NCI-H1105 (cell line): ENCODE results near the gene SCFD2.
"Not testable (repeated sequence)": the region's sequence is repeated elsewhere in the genome, so short reads cannot be mapped to it uniquely, and the experiment has no call there.

Experiments used
- DNase-seq: peaks from one replicate; lab custom pipeline; 2025; lab: John Stamatoyannopoulos, UW

The SCFD2 gene

DNA sequence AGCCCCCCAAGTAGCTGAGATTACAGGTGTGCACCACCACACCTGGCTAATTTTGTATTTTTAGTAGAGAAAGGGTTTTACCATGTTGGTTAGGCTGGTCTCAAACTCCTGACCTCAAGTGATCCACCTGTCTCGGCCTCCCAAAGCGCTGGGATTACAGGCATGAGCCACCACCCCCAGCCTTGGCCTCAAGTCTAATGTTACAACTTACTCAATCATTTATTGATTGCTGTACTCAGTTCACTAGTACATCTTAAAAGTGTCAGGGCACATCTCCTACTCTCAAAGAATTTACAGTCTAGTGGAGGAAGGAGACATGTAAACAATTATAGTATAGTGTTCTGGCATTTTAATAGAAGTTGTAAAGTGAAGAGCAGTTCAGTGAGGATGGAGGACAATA, 19.5 kb downstream of the SCFD2 start:
- not testable (repeated sequence) for DNase-seq

DNA sequence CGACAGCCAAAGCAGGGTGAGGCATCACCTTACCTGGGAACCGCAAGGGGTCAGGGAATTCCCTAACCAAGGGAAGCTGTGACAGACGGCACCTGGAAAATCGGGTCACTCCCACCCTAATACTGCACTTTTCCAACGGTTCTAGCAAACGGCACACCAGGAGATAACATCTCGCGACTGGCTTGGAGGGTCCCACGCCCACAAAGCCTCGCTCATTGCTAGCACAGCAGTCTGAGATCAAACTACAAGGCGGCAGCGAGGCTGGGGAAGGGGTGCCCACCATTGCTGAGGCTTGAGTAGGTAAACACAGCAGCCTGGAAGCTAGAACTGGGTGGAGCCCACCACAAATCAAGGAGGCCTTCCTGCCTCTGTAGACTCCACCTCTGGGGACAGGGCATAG, 25.7 kb downstream of the SCFD2 start:
- not testable (repeated sequence) for DNase-seq

DNA sequence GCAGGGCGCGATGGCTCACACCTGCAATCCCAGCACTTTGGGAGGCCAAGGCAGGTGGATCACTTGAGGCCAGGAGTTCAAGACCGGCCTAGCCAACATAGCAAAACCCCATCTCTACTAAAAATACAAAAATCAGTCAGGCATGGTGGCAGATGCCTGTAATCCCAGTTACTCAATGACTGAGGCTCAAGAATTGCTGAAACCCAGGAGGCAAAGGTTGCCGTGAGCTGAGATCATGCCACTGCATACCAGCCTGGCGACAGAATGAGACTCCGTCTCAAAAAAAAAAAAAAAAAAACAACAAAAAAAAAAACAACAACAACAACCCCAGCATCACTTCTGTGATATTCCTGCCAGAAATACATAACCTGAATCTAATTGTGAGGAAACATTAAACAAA, 30.9 kb downstream of the SCFD2 start:
- DNase-seq, result not testable (repeated sequence)

DNA sequence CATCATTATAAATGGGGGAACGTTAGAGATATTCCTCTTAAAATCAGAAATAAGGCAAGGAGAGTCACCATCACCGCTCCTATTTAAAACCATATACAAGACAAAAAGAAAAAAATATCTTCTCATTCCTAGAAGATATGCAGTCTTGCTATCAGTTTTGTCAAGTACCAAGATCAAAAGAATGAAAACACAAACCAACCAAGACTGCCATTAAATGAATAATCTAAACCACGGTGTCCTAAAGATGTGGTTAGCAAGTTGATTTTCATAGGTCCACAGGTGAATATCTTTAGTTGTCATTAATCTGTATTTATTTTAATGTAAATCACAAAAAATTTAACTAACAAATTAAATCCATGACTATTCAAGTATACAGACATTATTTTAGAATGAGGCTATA, 39.3 kb downstream of the SCFD2 start:
- no peak for DNase-seq

DNA sequence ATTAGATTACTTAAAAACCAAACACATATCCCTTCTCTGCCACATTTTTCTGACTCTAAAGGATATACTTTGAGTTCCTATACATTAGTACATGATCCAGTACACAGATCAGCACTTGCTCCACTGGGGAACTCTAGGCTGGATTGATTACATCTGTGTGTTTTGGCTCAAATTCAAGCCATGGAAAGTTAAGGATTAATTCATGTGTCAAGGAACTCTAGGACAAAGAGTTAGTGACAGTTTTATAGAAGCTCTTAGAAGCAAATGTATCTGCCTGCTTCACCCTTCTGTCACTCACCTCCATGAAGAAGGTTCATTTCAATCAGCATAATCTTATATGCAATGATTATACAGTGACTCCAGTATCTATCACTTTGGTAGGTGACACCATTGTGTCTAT, 43.2 kb downstream of the SCFD2 start:
- no peak for DNase-seq

DNA sequence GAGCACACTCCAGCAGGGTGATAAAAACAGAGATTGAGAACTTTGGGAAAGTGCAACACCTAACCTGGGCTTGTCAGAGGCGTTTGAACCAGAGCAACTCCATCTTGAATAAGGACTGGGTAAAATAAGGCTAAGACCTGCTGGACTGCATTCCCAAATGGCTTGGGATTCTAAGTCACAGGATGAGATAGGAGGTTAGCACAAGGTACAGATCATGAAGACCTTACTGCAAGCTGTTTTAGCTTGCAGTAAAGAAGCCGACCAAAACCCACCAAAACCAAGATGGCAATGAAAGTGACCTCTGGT, 43.9 kb downstream of the SCFD2 start:
- no peak for DNase-seq

DNA sequence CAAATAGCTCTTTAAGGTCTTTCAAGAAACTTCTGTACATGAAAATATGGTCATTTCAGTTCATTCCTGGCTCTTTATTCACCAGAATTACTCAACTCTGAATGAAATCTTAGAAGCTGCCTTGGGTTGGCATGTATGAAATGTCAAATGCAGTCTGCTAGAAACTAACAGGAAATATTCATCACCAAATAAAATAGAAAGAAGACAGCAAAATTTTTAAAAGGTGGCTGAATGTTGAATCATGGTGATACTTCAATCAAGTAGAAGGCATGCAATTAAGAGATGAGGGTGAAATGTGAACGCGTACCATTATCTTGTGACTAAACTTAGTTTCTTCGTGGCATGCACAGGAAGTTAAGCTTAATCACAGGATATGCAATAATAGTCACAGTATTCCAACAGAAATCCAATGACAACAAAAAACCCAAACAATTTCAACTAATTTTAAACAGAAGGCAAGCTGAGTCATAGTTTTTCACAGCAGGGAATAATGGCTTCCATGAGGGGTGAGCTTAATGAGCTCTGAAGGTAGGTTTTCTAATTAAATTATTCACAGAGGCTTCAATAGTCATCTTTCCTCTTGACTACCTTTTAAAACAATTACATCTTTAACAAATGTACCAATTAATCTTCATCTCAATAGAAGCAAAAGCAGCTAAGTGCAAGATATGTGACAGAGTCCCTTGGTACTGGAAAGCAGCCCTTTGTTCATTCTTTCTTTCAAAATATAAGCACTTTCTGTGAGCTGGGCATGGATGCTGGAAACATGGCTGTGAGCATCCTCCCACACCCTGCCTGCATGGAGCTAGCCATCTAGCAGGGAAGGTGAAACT, 44.5 kb downstream of the SCFD2 start:
- no peak for DNase-seq

DNA sequence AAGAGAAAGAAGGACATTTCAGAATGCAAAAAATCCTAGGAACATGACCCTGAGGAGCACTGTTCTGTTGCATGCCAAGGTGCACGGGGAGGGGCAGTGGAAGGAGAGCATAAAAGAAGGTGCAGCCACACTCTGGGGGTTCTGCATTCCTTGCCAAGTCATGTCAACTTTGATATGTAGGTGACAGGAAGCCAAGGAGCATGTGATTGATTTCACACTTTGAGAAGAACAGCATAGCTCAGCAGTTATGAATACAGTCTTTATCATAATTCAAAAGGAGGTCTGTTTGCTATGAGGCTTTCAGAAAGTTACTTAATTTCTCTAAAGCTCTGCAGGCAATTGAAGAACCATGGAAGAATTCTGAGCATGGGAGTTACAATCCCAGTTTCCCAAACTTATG, 50.6 kb downstream of the SCFD2 start:
- DNase-seq, result no peak

DNA sequence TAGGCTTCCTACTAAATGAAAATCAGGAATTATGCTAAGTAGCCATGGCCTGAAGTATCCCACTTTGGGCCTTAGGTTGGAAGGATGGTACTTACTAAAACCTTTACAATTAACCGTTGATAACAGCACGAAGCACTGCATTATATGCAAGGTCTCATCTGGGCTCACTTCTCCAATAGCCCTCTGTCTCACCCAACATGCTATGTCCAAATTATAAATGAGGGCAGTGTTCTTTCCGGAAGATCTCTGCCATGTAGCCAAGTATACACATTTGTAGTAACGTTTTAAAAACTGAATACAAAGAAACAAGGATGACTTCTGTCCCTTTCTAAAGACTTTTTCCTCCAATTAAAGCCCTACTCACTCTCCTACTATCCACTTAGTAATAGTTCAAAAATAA, 51.6 kb downstream of the SCFD2 start:
- no peak for DNase-seq

DNA sequence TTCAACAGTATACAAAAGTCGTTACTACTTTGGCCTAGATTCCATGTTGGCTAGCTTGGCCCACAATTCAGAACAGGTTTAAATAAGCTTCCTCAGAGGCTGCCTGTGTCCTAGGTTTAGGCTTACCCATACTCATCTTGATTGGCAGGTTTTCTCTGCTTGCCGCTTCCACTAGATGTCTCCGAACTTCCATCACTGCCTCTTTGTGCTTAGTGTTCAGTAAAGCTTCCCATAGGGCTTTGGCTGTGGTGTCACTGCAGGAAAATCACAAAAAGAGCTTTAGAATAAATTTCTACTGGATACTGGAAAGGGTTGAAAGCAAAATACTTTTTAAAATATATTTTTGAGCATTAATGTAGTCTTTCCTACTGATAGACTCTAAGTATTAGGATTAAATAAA, 52.4 kb downstream of the SCFD2 start:
- no peak for DNase-seq

DNA sequence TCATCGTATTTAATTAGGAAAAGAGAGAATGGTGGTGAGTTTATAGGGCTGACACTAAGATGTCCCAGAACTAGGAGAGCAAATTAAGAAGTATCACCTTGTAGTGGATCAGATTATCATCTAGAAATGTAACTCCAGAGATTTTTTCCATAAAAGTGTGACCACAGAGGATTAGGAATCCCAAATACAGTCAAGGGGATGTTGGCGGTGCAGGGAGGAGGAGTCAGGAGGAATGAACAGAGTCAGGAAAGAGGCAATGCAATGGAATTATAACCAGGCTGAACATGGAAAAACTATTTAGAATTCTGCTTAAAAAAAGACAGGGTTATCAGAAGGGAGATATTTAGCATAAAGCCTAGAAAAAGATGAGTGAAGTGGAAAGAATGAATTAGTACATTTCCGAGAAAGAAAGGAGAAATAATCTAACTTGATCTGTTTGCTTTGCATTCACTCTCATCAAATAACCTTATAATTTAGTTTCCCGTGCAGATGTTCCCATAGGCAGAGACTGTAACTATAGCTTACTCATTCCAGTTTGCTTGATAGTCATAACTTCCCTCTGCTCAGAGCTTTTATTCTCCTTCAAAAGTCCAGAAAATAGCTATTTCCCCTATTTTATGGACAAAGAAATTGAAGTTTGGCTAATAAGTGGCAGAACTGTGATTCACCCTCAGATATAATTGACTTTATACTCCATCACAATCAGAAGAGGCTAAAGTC, 56.4 kb downstream of the SCFD2 start:
- DNase-seq, result no peak

DNA sequence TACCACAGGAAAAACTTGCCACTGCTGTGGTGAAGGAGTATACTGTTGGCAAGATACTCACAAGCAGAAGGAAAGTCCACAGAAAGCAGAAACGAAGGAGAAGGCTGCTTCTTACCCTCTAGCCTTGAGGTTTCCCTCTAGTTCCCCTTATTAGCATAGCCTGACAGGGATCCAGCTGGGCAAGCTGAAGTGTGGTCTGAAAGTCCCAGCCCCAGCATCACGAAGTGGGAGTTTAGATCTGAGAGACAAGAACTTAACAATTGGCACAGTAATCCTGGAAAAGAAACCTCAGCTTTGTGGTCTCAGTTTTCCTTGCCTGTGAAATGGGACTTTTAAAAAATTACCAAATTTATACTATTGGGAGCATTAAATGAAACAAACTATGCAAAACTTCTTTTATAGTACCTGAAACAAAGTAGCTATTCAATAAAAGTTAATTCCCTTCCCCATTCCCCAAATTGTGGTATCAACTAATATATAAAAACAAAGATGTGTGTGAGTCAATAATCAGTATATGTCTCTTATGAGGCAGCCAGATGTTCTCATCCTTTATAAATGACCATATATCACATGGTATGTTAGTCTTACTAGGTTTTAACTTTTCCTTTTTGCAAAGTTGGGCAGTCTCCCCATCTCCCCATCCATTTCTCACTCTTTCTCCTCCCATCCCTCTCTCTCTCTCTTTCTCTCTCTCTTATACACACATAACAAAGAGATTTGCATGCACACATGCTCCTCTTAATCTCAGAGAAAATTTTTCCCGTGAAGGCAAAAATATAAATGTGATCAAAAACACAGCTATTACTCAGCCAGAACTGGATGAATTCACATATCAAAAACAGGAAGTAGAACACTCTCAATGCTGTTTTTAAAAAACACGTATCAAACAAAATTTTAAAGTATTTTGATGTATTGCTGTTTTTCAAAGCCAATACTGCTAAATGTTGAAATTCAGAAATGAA, 57.8 kb downstream of the SCFD2 start:
- no peak for DNase-seq

DNA sequence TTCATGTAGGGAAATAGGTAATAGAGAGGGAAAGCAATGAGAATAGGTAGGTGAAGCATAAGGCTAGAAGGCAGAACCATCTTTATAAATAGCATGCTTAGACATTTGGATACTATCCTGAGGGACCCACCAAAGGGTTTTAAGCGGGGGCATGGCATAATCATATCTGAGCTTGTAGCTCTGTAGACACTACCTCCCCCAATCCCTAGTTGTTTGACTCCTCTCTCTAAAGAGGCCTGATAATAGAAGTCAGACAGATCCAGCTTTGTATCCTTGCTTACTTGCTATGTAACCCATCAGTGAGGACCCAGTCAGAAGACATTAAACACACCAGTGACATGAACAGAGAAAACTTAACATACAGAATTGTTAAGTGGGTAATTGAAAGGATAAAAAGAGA, 58.7 kb downstream of the SCFD2 start:
- DNase-seq, result no peak

DNA sequence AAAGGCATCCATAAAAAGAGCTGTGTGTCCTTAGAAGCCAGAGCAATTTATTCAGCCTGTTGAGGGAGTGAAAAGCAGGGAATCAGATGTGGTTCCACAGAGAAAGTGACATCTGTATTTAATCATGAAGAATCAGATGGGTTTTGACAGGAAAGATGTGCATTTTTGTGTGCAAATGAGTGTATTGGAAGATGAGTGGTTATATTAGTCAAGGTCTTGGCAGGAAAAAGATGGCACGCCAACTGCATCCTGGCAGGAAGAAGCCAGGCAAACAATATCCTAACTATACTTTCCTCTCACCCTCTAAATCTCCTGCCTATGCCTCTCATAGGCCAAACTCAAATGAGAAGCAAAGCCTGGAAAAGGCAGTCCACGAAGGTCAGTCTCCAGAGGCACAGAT, 59.1 kb downstream of the SCFD2 start:
- no peak for DNase-seq

DNA sequence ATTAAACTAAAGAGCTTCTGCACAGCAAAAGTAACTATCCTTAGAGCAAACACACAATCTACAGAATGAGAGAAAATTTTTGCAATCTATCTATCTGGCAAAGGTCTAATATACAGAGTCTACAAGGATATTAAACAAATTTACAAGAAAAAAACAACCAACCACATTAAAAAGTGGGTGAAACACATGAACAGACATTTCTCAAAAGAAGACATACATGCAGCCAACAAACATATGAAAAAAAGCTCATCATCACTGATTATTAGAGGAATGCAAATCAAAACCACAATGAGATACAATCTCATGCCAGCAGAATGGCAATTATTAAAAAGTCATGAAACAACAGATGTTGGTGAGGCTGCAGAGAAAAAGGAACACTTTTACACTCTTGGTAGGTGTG, 73.7 kb downstream of the SCFD2 start:
- DNase-seq, result not testable (repeated sequence)

DNA sequence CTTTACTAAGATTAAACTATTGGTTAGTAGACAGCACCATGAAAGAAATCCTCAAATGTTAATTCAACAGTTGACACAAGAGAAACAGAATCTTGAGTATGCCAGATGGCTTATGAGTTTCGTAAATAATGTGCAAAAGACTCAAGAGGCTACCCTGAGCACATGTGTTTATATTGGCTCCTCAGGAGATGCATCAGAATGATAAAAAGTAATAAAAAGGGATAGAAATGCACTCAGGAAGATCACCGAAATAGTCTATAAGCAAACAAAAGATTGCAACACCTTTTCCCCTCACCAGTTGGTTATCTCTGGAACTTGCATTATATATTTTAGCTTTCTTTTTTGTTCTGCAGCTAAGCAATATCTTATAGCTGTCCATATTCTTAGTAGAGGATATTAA, 84.4 kb downstream of the SCFD2 start:
- no peak for DNase-seq

DNA sequence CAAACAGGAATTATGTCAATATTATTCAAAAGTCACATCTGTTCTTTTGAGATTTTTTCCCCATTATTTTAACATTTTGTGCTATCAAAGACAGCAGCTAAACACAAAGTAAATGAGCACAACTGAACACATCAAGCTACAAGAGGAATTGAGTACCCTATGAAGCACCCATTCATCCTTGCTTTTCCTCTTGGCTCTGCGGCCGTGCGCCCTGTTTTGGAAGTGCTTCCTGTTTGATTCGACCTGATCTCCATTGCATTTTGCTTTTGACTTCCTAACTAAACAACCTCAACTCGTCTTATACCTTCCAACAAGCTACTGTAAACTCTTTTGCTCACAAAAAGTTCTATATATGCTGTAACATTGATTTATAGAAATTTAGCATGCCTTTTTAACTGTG, 85.0 kb downstream of the SCFD2 start:
- no peak for DNase-seq

DNA sequence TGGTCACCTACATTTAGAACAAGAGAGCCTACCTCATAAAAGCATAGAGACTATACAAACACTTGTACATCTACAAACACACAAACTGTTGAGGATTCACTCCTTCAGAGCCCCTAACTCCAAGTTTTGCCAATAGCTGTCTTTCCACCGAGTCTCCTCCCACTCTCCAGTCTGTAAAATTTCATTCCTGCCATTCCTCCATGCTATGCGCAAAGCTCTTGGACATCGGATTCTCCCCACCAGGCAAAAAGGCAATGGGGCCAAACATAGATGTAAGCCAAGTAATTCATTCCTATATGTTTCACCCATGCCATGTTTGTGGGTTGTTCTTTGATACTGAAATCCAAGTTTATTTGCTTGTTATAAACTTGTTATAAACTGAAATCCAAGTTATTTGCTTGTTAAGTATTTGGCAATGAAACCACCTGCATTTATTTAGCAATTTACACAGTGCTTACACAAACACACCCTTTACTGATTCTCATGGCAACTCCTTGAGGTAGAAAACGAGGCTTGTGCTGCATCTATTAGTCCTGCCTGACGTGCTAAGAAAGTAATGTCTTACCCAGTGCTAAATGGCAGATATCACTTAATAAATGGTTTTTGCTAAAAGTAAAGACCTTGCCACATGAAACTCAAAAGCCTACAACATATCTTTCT, 91.1 kb downstream of the SCFD2 start:
- DNase-seq, result no peak

DNA sequence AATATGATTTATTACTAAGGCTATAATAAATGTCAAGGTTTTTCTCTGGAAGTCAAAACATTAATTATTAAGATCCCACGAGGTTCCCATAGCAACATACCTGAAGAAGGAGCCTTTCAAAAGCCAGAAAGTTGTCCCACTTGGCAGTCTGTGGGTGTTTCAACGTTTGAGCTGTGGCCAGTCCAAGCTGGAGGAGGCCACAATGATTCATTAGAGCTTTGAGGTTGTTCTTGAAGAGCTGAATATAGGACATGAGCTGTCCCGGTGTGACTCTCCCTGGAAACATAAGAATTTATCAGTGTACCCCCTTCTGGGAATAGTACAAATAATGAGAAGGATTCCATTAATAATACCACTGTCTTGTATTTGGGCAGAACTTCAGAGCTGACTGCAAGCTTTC, 92.1 kb downstream of the SCFD2 start:
- DNase-seq, result no peak

DNA sequence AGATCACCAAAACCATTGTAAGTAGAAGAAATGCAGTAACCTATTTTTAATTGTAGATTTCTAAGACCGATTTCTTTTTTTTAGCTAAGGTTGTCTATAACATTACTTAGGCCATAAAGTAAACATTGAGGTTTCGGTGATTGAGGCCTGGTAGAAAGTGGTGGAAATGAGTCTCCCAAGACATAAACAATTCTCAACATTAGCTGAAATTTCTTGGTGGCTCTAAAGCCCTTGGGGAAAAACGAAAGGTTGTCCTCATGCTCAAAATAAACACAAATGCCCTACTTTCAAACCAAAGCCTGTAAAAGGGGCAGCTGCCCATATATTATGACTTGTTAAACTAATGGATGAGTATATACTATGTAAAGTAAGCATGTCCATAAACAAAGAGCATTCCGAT, 98.8 kb downstream of the SCFD2 start:
- no peak for DNase-seq

DNA sequence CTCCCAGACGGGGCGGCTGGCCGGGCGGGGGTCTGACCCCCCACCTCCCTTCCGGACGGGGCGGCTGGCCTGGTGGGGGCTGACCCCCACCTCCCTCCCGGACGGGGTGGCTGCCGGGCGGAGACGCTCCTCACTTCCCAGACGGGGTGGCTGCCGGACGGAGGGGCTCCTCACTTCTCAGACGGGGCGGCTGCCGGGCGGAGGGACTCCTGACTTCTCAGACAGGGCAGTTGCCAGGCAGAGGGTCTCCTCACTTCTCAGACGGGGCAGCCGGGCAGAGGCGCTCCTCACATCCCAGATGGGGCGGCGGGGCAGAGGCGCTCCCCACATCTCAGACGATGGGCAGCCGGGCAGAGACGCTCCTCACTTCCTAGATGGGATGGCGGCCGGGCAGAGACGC, 109.9 kb downstream of the SCFD2 start:
- DNase-seq, result not testable (repeated sequence)

DNA sequence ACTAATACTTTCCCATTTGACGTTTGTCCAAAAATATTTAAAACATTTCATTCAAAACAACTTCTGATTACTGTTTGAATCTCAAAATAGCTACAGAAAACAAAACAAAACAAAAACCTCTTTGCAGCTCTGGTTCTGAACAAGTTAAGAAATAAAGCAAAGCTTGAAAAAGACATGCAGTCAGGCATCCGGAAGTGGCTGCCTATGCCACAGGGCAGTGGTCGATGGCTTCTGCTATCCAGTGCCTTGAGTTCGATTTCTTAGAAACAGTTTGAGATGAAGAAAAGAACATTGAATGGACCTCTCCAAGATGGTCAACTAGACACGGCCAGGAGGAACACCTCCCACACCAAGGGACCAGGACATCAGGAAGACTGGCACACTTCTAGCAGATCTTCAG, 125.3 kb downstream of the SCFD2 start:
- no peak for DNase-seq
